Measurements from ENCODE around the gene GNA15. TPM values are rescaled to one million over a fixed set of nuclear protein-coding genes. Genes with fewer than 3 reads are reported as not detected.

Gene GNA15
- total and polyA plus RNA-seq, 10 donors = 3.8 to 24.9 (median 12.5) TPM

DNA sequence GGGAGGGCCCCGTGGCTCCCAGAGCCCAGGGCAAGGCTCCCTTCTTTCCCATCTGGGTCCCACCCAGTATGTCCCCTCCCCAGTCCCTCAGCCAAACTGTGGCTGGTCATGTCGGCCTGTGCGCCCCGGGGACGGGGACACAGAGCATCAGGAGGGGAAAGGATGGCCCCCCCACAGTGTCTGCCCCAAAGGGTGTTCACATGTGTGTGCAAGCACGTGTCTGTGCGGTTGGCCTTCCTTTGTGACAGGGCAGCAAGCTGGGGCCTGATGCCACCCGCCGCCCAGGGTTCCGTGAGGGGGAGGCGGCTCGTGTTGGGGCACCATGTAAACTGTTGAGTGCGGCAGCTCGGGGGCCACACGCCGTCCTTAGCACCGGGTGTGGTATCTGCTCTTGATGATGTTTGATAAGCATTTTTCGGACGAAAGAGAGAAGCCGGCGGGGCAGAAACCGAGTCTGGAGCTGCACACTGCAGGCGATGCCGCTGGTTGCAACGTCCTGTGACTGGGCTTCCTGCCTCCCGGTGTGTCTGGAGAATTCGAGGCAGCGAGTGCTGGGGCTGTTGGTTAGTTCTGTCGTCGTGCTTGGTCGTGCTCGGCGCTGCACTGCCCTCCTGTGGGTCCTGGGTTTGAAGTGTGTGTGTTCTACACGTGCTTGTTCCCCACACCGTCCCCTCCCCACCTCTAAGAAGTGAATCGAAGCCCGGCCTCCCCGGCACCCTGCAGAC is 23.3 kb upstream of the GNA15 start:
- WGBS, 5 donors = 80 to 84% (median 82%) methylated on average over 37 to 38 of the region's 38 CpGs
- Histone ChIP-seq H3K9me3 (no peaks in the 10 kb centered on the region), H3K27me3 (replicated peaks in 1 of 7) (no peaks in the 10 kb centered on the region), H3K36me3 (peaks cover 0 to 68% (median 4%) of the 10 kb centered on the region in 6 donors), H3K27ac (no peak overlapping the region), H3K4me1 (peaks cover 0 to 17% (median 9%) of the 10 kb centered on the region in 6 donors), H3K4me3 (no peak overlapping the region)
- TF ChIP-seq POLR2A (IDR thresholded peaks at IDR 0.05) (no peak), POLR2AphosphoS5 (IDR thresholded peaks at IDR 0.05) (peak in 1 of 3 donors; percentile 8)
- intact Hi-C loops (cut with DNase I; ENCODE audit: low total_unique reads) = no loop called here
- DNase-seq = no peak

DNA sequence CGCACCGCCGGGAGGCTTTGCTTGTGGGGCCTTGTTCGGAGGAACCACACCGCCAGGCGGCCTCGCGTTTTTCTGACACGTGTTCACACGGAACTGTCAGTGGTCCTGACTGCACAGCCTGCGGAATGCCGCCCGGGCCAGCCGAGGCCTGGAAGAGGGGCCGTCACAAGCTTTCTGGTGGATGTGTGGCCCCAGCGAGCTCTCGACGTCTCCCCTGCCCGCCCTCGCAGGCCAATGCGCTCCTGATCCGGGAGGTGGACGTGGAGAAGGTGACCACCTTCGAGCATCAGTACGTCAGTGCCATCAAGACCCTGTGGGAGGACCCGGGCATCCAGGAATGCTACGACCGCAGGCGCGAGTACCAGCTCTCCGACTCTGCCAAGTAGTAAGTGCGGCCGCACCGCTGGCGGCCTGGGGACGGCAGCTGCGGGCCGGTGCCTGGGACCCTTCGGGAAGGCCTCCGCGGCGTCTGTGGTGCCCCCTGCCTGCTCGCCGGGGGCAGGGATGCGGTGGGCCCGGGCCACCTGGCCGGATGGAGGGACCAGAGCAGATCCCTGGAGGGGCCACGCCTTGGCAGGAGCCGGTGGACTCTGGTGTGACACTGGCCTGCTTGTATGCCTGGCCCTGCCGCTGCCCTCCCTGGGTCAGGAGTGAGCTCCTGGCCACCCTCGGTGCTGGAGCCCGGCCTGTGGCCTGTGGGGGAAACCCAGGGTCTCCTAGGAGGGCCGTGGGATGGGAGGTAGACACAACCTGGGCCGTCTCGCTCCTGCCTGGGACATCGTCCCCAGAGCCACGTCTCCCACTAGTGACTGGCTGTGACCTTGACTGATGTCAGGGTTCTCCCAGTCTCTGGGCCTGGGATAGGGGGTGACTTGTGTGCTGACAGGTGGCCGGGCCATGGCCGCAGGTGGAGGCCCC is 22.5 kb upstream of the GNA15 start:
- TF ChIP-seq POLR2A (IDR thresholded peaks at IDR 0.05) = no peak
- peak in 1 of 3 donors; percentile 5 for TF ChIP-seq POLR2AphosphoS5 (IDR thresholded peaks at IDR 0.05)
- Histone ChIP-seq H3K27me3 (replicated peaks in 1 of 7) (no peaks in the 10 kb centered on the region), H3K9me3 (no peaks in the 10 kb centered on the region), H3K4me3 (no peak overlapping the region), H3K4me1 (peaks cover 0 to 10% (median 6%) of the 10 kb centered on the region in 6 donors), H3K27ac (no peak overlapping the region), H3K36me3 (peaks cover 0 to 76% (median 6%) of the 10 kb centered on the region in 6 donors)
- intact Hi-C loops (cut with DNase I; ENCODE audit: low total_unique reads) = no loop called here
- no peak for DNase-seq
- 89 to 92% (median 91%) methylated on average over 10 to 59 of the region's 59 CpGs for WGBS, 5 donors

DNA sequence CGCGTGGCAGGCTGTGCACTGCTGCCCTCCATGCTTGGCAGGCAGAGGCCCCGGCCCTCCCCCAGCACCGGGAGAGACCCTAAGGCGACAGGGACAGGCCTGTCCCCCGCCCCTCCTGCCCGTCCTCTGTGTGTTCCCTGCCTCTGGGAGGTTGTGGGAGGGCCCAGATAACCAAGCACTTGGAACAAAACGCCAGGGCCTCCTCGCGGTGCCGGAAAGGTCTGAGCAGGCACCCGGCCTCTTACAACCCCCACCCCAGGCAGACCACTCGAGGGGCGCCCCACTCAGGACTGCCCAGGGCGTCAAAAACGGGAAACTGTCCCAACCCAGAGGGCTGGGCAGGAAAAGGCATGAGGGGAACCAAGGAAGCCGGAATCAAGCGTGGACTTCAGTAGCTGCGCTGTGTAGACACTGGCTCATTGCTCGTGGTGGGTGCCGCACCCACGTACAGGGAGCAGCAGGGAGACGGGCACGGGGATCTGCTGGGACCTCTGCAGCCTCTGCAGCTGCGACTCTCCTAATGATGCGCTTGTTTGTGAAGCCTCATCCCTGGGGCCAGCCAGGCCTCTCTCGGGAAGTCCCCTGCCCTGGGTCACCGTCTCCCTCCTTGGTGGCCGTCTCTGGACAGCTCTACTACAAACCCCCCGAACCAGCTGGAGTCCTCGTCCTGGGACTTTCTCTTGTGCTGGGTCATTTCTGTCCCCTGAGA is 21.7 kb upstream of the GNA15 start:
- TF ChIP-seq POLR2A (IDR thresholded peaks at IDR 0.05) (no peak), POLR2AphosphoS5 (IDR thresholded peaks at IDR 0.05) (no peak)
- WGBS, 5 donors = 81 to 88% (median 85%) methylated on average over 16 to 31 of the region's 31 CpGs
- H3K27ac ChIP-seq = no peak overlapping the region

DNA sequence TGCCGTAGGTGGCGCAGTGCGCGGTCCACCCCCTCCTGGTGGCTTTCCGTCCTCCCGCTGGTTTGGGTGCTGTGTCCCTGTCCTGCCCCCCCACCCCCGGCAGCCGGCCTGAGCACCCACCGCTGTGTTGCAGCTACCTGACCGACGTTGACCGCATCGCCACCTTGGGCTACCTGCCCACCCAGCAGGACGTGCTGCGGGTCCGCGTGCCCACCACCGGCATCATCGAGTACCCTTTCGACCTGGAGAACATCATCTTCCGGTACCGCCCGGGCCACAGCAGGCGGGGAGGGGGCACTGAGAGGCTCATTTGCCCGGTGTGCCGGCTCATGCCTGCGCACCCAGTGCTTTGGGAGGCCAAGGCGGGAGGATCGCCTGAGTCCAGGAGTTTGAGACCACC is 21.0 kb upstream of the GNA15 start:
- 94 to 96% (median 96%) methylated on average over 29 of the region's 29 CpGs for WGBS, 5 donors
- Histone ChIP-seq H3K36me3 (peaks cover 0 to 90% (median 10%) of the 10 kb centered on the region in 6 donors), H3K4me3 (no peak overlapping the region), H3K9me3 (no peaks in the 10 kb centered on the region), H3K27ac (no peak overlapping the region), H3K4me1 (no peaks in the 10 kb centered on the region), H3K27me3 (replicated peaks in 1 of 7) (no peaks in the 10 kb centered on the region)
- no peak for TF ChIP-seq POLR2AphosphoS5 (IDR thresholded peaks at IDR 0.05)
- TF ChIP-seq, protein P1, sequence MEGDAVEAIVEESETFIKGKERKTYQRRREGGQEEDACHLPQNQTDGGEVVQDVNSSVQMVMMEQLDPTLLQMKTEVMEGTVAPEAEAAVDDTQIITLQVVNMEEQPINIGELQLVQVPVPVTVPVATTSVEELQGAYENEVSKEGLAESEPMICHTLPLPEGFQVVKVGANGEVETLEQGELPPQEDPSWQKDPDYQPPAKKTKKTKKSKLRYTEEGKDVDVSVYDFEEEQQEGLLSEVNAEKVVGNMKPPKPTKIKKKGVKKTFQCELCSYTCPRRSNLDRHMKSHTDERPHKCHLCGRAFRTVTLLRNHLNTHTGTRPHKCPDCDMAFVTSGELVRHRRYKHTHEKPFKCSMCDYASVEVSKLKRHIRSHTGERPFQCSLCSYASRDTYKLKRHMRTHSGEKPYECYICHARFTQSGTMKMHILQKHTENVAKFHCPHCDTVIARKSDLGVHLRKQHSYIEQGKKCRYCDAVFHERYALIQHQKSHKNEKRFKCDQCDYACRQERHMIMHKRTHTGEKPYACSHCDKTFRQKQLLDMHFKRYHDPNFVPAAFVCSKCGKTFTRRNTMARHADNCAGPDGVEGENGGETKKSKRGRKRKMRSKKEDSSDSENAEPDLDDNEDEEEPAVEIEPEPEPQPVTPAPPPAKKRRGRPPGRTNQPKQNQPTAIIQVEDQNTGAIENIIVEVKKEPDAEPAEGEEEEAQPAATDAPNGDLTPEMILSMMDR (IDR thresholded peaks at IDR 0.05 in 8 of 11, conservative IDR thresholded peaks at IDR 0.05 in 3 of 11) = no peak
- no peak for TF ChIP-seq POLR2A (IDR thresholded peaks at IDR 0.05)
- DNase-seq = no peak
- intact Hi-C loops (cut with DNase I; ENCODE audit: low total_unique reads) = no loop called here

More for the DNA sequence above, 21.7 kb upstream of the GNA15 start:
- no peaks in the 10 kb centered on the region for H3K27me3 ChIP-seq (replicated peaks in 1 of 7)
- H3K4me1 ChIP-seq = peaks cover 0 to 1% (median 0%) of the 10 kb centered on the region in 6 donors
- no peaks in the 10 kb centered on the region for H3K9me3 ChIP-seq
- intact Hi-C loops (cut with DNase I; ENCODE audit: low total_unique reads) = no loop called here
- no peak overlapping the region for H3K4me3 ChIP-seq
- H3K36me3 ChIP-seq = peaks cover 0 to 84% (median 10%) of the 10 kb centered on the region in 6 donors
- no peak for DNase-seq

DNA sequence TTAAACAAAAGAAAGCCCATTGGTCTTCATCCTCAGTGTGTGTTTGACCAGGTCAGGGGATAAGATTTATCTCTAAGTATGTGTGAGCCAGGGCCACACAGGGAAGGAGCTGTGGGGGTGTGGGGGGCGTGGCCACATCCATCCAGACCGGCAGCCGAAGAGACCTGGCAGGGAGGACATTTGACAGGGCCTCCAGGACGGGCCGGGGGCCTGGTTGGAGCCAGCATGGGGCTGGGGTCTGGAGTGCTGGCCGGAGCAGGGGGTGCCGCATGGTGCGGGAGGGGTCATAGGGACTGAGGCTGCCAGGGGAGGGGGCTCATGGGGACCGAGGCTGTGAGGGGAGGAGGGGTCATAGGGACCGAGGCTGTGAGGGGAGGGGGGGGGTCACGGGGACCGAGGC is 20.4 kb upstream of the GNA15 start:
- TF ChIP-seq, protein P1 (IDR thresholded peaks at IDR 0.05 in 8 of 11, conservative IDR thresholded peaks at IDR 0.05 in 3 of 11) = no peak
- TF ChIP-seq POLR2AphosphoS5 (IDR thresholded peaks at IDR 0.05) (no peak), POLR2A (IDR thresholded peaks at IDR 0.05) (no peak)
- H3K4me1 ChIP-seq = no peaks in the 10 kb centered on the region
- H3K27me3 ChIP-seq (replicated peaks in 1 of 7) = no peaks in the 10 kb centered on the region
- no peak overlapping the region for H3K4me3 ChIP-seq
- no peaks in the 10 kb centered on the region for H3K9me3 ChIP-seq
- 77 to 92% (median 85%) methylated on average over 11 to 12 of the region's 12 CpGs for WGBS, 5 donors
- H3K36me3 ChIP-seq = peaks cover 0 to 91% (median 10%) of the 10 kb centered on the region in 6 donors
- no peak for DNase-seq
- no peak overlapping the region for H3K27ac ChIP-seq
- intact Hi-C loops (cut with DNase I; ENCODE audit: low total_unique reads) = no loop called here

Measured in spleen (tissue), 11 donors.